ELF-1 (cell line): ENCODE data around the gene PTPRM.
"Not testable (repeated sequence)": the region's sequence is repeated elsewhere in the genome, so short reads cannot be mapped to it uniquely, and the experiment has no call there.

Experiments
- DNase-seq: peaks from one replicate; pipeline ENCODE4 v3.0.0-alpha.2; 2016; ENCODE audit warnings: low read depth, low spot score

Gene PTPRM

GRCh38 chr18:7941533-7941932, 374.4 kb downstream of the PTPRM start:
- DNase-seq, result no peak

GRCh38 chr18:7945882-7946281, 378.8 kb downstream of the PTPRM start:
- DNase-seq, result no peak

- DNase-seq, result peak; percentile 11
Measured at GRCh38 chr18:7946734-7947377, 379.7 kb downstream of the PTPRM start.

GRCh38 chr18:7950380-7951136, 383.4 kb downstream of the PTPRM start:
- no peak for DNase-seq

GRCh38 chr18:7953095-7953958, 386.2 kb downstream of the PTPRM start:
- no peak for DNase-seq

- DNase-seq, result no peak
Measured at GRCh38 chr18:7954238-7954637, 387.1 kb downstream of the PTPRM start.

- no peak for DNase-seq
Measured at GRCh38 chr18:7955175-7955574, 388.1 kb downstream of the PTPRM start.

- no peak for DNase-seq
Measured at GRCh38 chr18:7957297-7957696, 390.2 kb downstream of the PTPRM start.

GRCh38 chr18:7958081-7958896, 391.2 kb downstream of the PTPRM start:
- DNase-seq, result no peak

- DNase-seq, result no peak
Measured at GRCh38 chr18:7958897-7959146, 391.7 kb downstream of the PTPRM start.

- not testable (repeated sequence) for DNase-seq
Measured at GRCh38 chr18:7966682-7967081, 399.6 kb downstream of the PTPRM start.

GRCh38 chr18:7974200-7974874, 407.2 kb downstream of the PTPRM start:
- no peak for DNase-seq

GRCh38 chr18:7977897-7978296, 410.8 kb downstream of the PTPRM start:
- DNase-seq, result no peak

GRCh38 chr18:7978834-7979233, 411.7 kb downstream of the PTPRM start:
- DNase-seq, result no peak

- DNase-seq, result peak; percentile 11
Measured at GRCh38 chr18:7979714-7980113, 412.6 kb downstream of the PTPRM start.

GRCh38 chr18:7980136-7980535, 413.0 kb downstream of the PTPRM start:
- peak; percentile 27 for DNase-seq

- no peak for DNase-seq
Measured at GRCh38 chr18:7980656-7981055, 413.5 kb downstream of the PTPRM start.

- DNase-seq, result no peak
Measured at GRCh38 chr18:7982216-7982615, 415.1 kb downstream of the PTPRM start.

GRCh38 chr18:7987284-7987976, 420.3 kb downstream of the PTPRM start:
- no peak for DNase-seq

- DNase-seq, result no peak
Measured at GRCh38 chr18:7990670-7991069, 423.6 kb downstream of the PTPRM start.
